Transverse colon (tissue), 4 donors: ENCODE measurements around the gene TALDO1. TPM values are rescaled to one million over a fixed set of nuclear protein-coding genes. Genes with fewer than 3 reads are reported as not detected.

Source experiments
- DNase-seq: peaks from one replicate; pipeline ENCODE4 v3.0.0-alpha.2; 2019
- H3K27ac ChIP-seq, 4 donors: fragments of 200-600 bp; sonication (generic); 2 replicates each; pipeline ENCODE4 v1.5.1; 2016 to 2018; ENCODE audit warnings: inconsistent platforms in 4 of 4
- H3K27me3 ChIP-seq: fragments of 200-600 bp; sonication (generic); 2 replicates; pipeline ENCODE4 v1.5.1; 2017; ENCODE audit warnings: inconsistent platforms
- H3K36me3 ChIP-seq, 4 donors: fragments of 200-600 bp; sonication (generic); 2 replicates each; pipeline ENCODE4 v1.5.1; 2017 to 2019; ENCODE audit warnings: inconsistent platforms in 4 of 4
- H3K4me1 ChIP-seq, 4 donors: fragments of 200-600 bp; sonication (generic); 2 replicates each; pipeline ENCODE4 v1.5.1; 2017 to 2020; ENCODE audit warnings: inconsistent platforms in 4 of 4
- H3K4me3 ChIP-seq, 4 donors: fragments of 200-600 bp; sonication (generic); 1 replicate in 1 of 4; 2 replicates in 3 of 4; pipeline versions ENCODE4 v1.5.1 to v1.6.1; 2017 to 2019; ENCODE audit warnings: inconsistent platforms in 4 of 4
- H3K9me3 ChIP-seq, 2 donors: fragments of 200-600 bp; sonication (generic); 2 replicates each; pipeline ENCODE4 v1.5.1; 2017 to 2019; ENCODE audit warnings: inconsistent platforms in 2 of 2
- EP300 ChIP-seq: sonication (generic); formaldehyde crosslinking; IDR thresholded peaks from one replicate; pipeline ENCODE4 v1.6.1; 2017; ENCODE audit warnings: antibody characterized with exemption, low read depth
- POLR2A ChIP-seq: fragments of 450-650 bp; IDR thresholded peaks from one replicate; pipeline ENCODE4 v1.6.1; 2016; ENCODE audit warnings: antibody characterized with exemption, mild to moderate bottlenecking, moderate library complexity
- POLR2AphosphoS5 ChIP-seq, 3 donors: sonication (generic); formaldehyde crosslinking; IDR thresholded peaks; one replicate each; pipeline ENCODE4 v1.6.1; 2016; ENCODE audit warnings: antibody characterized with exemption in 3 of 3
- WGBS, 2 donors: methylation state at CpG; one replicate each; pipeline ENCODE4 v1.1.5; 2018; ENCODE audit warnings: low coverage in 1 of 2; 5-methylcytosine and 5-hydroxymethylcytosine counted together
- in situ Hi-C, 4 donors: fragments of 200-750 bp; cut with MboI; loops; one replicate each; pipeline versions ENCODE4 v1.15.0 to v1.15.1; 2017; ENCODE audit warnings: low sequenced_read_pairs in 3 of 4, low pct_ligation_motif_present in 1 of 4, low pct_unique_long_range_greater_than_20kb in 1 of 4
- intact Hi-C: fragments of 100-400 bp; cut with DNase I; formaldehyde crosslinking; loops from one replicate; pipeline ENCODE4 v1.15.1; 2023; ENCODE audit warnings: low total_unique reads
- total RNA-seq, 4 donors: library from RNA; depleted of rRNA; stranded (reverse); fragments of >200 nt; gene quantifications; one replicate each; pipeline ENCODE4 v1.1.0, GENCODE V29; 2016
- TF ChIP-seq, protein P1 (sequence below), 5 experiments: fragments of 200-600 bp in 3 of 5; fragments of 450-650 bp in 2 of 5; sonication (generic) in 3 of 5; IDR thresholded peaks; 1 replicate in 2 of 5; 2 replicates in 3 of 5; pipeline ENCODE4 v1.5.1; 2016 to 2017; ENCODE audit warnings: antibody characterized with exemption in 5 of 5, inconsistent platforms in 3 of 5, mild to moderate bottlenecking in 2 of 5, moderate library complexity in 1 of 5

TALDO1 gene
- total RNA-seq, 4 donors from 2014 or later: 124 to 164 (median 141) TPM

GRCh38 chr11:699116-699508 lies 48.2 kb upstream of the TALDO1 start:
- no peak overlapping the region for H3K4me3 ChIP-seq
- H3K36me3 ChIP-seq: peaks cover 0 to 8% (median 0%) of the 10 kb centered on the region in 4 donors
- TF ChIP-seq EP300 (no peak), POLR2AphosphoS5 (IDR thresholded peaks at IDR 0.05) (no peak), POLR2A (no peak)
- TF ChIP-seq, protein P1, sequence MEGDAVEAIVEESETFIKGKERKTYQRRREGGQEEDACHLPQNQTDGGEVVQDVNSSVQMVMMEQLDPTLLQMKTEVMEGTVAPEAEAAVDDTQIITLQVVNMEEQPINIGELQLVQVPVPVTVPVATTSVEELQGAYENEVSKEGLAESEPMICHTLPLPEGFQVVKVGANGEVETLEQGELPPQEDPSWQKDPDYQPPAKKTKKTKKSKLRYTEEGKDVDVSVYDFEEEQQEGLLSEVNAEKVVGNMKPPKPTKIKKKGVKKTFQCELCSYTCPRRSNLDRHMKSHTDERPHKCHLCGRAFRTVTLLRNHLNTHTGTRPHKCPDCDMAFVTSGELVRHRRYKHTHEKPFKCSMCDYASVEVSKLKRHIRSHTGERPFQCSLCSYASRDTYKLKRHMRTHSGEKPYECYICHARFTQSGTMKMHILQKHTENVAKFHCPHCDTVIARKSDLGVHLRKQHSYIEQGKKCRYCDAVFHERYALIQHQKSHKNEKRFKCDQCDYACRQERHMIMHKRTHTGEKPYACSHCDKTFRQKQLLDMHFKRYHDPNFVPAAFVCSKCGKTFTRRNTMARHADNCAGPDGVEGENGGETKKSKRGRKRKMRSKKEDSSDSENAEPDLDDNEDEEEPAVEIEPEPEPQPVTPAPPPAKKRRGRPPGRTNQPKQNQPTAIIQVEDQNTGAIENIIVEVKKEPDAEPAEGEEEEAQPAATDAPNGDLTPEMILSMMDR (IDR thresholded peaks at IDR 0.05): no peak
- intact Hi-C loops (no loop called here), in situ Hi-C loops (no loop called here)
- DNase-seq: no peak
- H3K27me3 ChIP-seq: no peaks in the 10 kb centered on the region
- peak overlapping the region in 2 of 4 donors; percentile 97 to 99 for H3K27ac ChIP-seq
- H3K9me3 ChIP-seq: no peaks in the 10 kb centered on the region
- H3K4me1 ChIP-seq: peaks cover 20 to 51% (median 38%) of the 10 kb centered on the region in 4 donors
- WGBS, 2 donors: 92% methylated on average over 7 of the region's 7 CpGs; no CpG with 5 or more reads in 1 of the 2 donors

DNA sequence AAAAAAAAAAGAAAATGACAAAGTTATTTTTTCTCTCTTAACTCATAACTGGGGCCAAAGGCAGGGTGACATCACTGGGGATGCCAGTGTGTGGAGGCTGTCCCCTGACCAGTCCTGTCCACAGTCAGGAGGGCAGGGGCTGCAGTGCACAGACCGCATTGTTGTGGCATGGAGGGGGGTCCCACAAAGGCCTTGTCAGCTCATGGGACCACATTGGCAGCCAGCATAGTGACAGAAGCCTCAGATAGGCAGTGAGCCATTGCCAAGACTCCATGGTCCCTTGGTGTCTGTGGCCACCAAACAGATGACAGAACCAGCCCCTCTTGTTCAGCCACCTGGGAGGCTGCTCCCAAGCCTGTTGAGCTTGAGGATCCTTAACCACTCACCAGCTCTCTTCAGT lies 47.5 kb upstream of the TALDO1 start:
- peaks cover 0 to 8% (median 0%) of the 10 kb centered on the region in 4 donors for H3K36me3 ChIP-seq
- 92% methylated on average over 1 of the region's 1 CpG; no CpG with 5 or more reads in 1 of the 2 donors for WGBS, 2 donors
- DNase-seq: no peak
- no peaks in the 10 kb centered on the region for H3K27me3 ChIP-seq
- intact Hi-C loops: no loop called here
- no peak overlapping the region for H3K4me3 ChIP-seq
- peaks cover 20 to 51% (median 38%) of the 10 kb centered on the region in 4 donors for H3K4me1 ChIP-seq
- no peaks in the 10 kb centered on the region for H3K9me3 ChIP-seq
- in situ Hi-C loops: no loop called here
- H3K27ac ChIP-seq: no peak overlapping the region
- TF ChIP-seq POLR2A: no peak
- TF ChIP-seq POLR2AphosphoS5 (IDR thresholded peaks at IDR 0.05): no peak
- TF ChIP-seq, protein P1 (IDR thresholded peaks at IDR 0.05): no peak
- no peak for TF ChIP-seq EP300

- Histone ChIP-seq H3K9me3 (no peaks in the 10 kb centered on the region), H3K4me3 (no peak overlapping the region), H3K4me1 (peaks cover 22 to 59% (median 48%) of the 10 kb centered on the region in 4 donors), H3K27ac (peak overlapping the region in 3 of 4 donors; percentile 92 to 94 (median 93)), H3K27me3 (peaks cover 10% of the 10 kb centered on the region), H3K36me3 (peaks cover 0 to 8% (median 0%) of the 10 kb centered on the region in 4 donors)
- DNase-seq: no peak
- TF ChIP-seq, protein P1 (IDR thresholded peaks at IDR 0.05): no peak
- TF ChIP-seq POLR2AphosphoS5 (IDR thresholded peaks at IDR 0.05): no peak
- no peak for TF ChIP-seq EP300
- TF ChIP-seq POLR2A: no peak
- in situ Hi-C loops (no loop called here), intact Hi-C loops (no loop called here)
- 98% methylated on average over 12 of the region's 22 CpGs; no CpG with 5 or more reads in 1 of the 2 donors for whole genome bisulfite sequencing, 2 donors
Measured at GRCh38 chr11:701741-702461, 45.4 kb upstream of the TALDO1 start.

DNA sequence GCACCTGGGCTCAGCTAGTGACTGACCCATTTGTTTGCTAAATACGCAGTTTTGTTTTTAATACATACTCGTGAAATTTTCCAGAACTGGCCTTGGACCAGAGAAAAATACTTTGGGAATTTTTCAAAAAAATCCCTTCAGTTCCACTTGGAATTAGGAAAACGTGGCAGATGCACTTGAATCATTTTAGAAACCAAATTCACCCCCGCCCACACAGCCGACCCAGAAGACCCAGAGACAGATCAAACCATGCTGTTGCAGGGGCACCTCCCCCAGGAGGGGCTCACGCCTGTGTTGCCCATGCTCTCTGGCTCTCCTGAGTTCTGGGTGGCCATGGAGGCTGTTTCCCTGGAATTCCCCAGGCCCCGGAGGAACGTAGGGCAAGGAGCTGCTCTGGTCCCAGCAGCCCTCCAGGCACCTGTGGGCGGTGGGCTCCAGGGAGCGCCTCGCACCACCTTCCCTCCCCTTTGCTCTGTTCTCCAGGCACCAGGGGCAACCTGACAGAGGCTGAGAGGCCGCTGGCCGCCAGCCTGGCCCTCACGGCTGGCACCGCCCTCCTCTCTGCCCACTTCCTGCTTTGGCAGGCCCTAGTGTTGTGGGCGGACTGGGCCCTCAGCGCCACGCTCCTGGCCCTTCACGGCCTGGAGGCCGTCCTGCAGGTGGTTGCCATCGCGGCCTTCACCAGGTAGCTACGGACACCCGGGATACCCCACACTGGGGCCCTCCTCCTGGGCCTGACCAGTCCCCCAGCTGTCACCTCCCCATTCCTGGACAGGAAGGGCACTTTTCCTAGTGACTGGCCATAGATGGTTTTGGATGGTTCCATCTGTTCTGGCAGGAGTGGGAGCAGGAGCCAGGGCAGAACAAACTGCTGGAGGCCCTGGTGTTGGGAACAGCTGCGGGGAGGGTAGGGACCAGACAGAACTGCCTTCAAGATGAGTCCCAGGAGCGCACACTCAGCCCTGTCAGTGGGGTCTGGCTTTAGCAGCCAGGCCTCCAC lies 44.5 kb upstream of the TALDO1 start:
- no peak overlapping the region for H3K4me3 ChIP-seq
- peak overlapping the region; percentile 92 to 94 (median 94) for H3K27ac ChIP-seq
- H3K4me1 ChIP-seq: peaks cover 25 to 59% (median 51%) of the 10 kb centered on the region in 4 donors
- TF ChIP-seq, protein P1 (IDR thresholded peaks at IDR 0.05): no peak
- peak; percentile 37 for TF ChIP-seq POLR2A
- peak in 2 of 3 donors; percentile 33 to 43 for TF ChIP-seq POLR2AphosphoS5 (IDR thresholded peaks at IDR 0.05)
- peaks cover 0 to 8% (median 0%) of the 10 kb centered on the region in 4 donors for H3K36me3 ChIP-seq
- DNase-seq: peak; percentile 77
- in situ Hi-C loops: no loop called here
- no peaks in the 10 kb centered on the region for H3K9me3 ChIP-seq
- H3K27me3 ChIP-seq: peaks cover 10% of the 10 kb centered on the region
- intact Hi-C loops: no loop called here
- 70 to 73% methylated on average over 5 to 25 of the region's 26 CpGs for WGBS, 2 donors
